Pericardium fibroblast (primary cell): ENCODE measurements around the gene ESRRG. TPM values are rescaled to one million over a fixed set of nuclear protein-coding genes. Genes with fewer than 3 reads are reported as not detected.

Experiments used
- total RNA-seq: library from RNA; depleted of rRNA; stranded (reverse); fragments of >200 nt; gene quantifications from 2 replicates; pipeline ENCODE4 v1.2.3, GENCODE V29; 2015

The ESRRG gene
- total RNA-seq, result under 0.01 and 0.12 TPM in 2 replicates

GRCh38 chr1:216723274-216723780, at the start of gene ESRRG:
ESRRG (minus strand) TSS chr1:216723429; CDS start chr1:216723299, 130 bp downstream.

